CD4-positive, alpha-beta T cell treated with Interleukin-15 for 1 hour (primary cell): ENCODE data around the gene HSD17B4.
A peak's percentile ranks its signal among the peaks of the same experiment; 100 is the strongest.
"Not testable (repeated sequence)": the region's sequence is repeated elsewhere in the genome, so short reads cannot be mapped to it uniquely, and the experiment has no call there.

Experiments
- DNase-seq: peaks from one replicate; pipeline ENCODE4 v3.0.0-alpha.2; 2020

HSD17B4 gene

GRCh38 chr5:119435436-119436132, 16.7 kb upstream of the HSD17B4 start:
- peak; percentile 78 for DNase-seq

- DNase-seq: not testable (repeated sequence)
Measured at GRCh38 chr5:119437785-119438586, 14.3 kb upstream of the HSD17B4 start.

- not testable (repeated sequence) for DNase-seq
Measured at GRCh38 chr5:119438587-119438917, 13.7 kb upstream of the HSD17B4 start.

- peak; percentile 30 for DNase-seq
Measured at GRCh38 chr5:119439140-119439631, 13.1 kb upstream of the HSD17B4 start.

GRCh38 chr5:119439632-119440031, 12.7 kb upstream of the HSD17B4 start:
- DNase-seq: not testable (repeated sequence)

GRCh38 chr5:119444643-119445042, 7.7 kb upstream of the HSD17B4 start:
- DNase-seq: not testable (repeated sequence)

- DNase-seq: no peak
Measured at GRCh38 chr5:119445544-119445943, 6.8 kb upstream of the HSD17B4 start.

- no peak for DNase-seq
Measured at GRCh38 chr5:119449882-119450281, 2.4 kb upstream of the HSD17B4 start.

- not testable (repeated sequence) for DNase-seq
Measured at GRCh38 chr5:119450627-119451026, 1.7 kb upstream of the HSD17B4 start.

- no peak for DNase-seq
Measured at GRCh38 chr5:119451561-119451960, 736 bp upstream of the HSD17B4 start.

GRCh38 chr5:119452060-119452372, 281 bp upstream of the HSD17B4 start:
- no peak for DNase-seq

GRCh38 chr5:119453040-119453373, 710 bp downstream of the HSD17B4 start:
- no peak for DNase-seq

GRCh38 chr5:119454171-119454570, 1.9 kb downstream of the HSD17B4 start:
- DNase-seq: no peak

GRCh38 chr5:119458911-119459632, 6.8 kb downstream of the HSD17B4 start:
- no peak for DNase-seq

GRCh38 chr5:119465640-119466039, 13.3 kb downstream of the HSD17B4 start:
- no peak for DNase-seq

GRCh38 chr5:119468286-119468685, 16.0 kb downstream of the HSD17B4 start:
- DNase-seq: no peak

GRCh38 chr5:119470105-119470763, 17.9 kb downstream of the HSD17B4 start:
- no peak for DNase-seq

GRCh38 chr5:119470851-119471451, 18.7 kb downstream of the HSD17B4 start:
- no peak for DNase-seq

GRCh38 chr5:119473241-119473640, 20.9 kb downstream of the HSD17B4 start:
- DNase-seq: no peak

GRCh38 chr5:119476341-119476740, 24.0 kb downstream of the HSD17B4 start:
- DNase-seq: no peak

- DNase-seq: no peak
Measured at GRCh38 chr5:119478781-119479180, 26.5 kb downstream of the HSD17B4 start.

GRCh38 chr5:119480629-119481028, 28.3 kb downstream of the HSD17B4 start:
- not testable (repeated sequence) for DNase-seq

GRCh38 chr5:119483155-119483554, 30.9 kb downstream of the HSD17B4 start:
- no peak for DNase-seq
